GM12878 (cell line): Measurements from ENCODE around the gene TMEM198. TPM values are rescaled to one million over a fixed set of nuclear protein-coding genes. Genes with fewer than 3 reads are reported as not detected.

ENCODE experiments used
- ATAC-seq: fragments of 200-7000 bp; cut with Tn5 transposase; 3 replicates; pipeline ENCODE4 v1.9.1; 2020; ENCODE audit warnings: mild to moderate bottlenecking, moderate library complexity
- BruUV-seq: library from RNA; stranded (reverse); fragments of 400-500 nt; replicated peaks from 2 replicates; lab custom pipeline; 2021; lab: Mats Ljungman, UMichigan
- CTCF ChIA-PET: fragments of 300-600 bp; sonication (Branson Sonifier 250); formaldehyde crosslinking; extraction: SDS; loops from one replicate; lab custom pipeline; 2021; ENCODE audit warnings: inconsistent platforms; lab: Yijun Ruan, JAX
- POLR2A ChIA-PET: fragments of 350-600 bp; formaldehyde crosslinking; extraction: SDS; loops from one replicate; lab custom pipeline; 2021; ENCODE audit warnings: inconsistent platforms; lab: Charles Lee
- RAD21 ChIA-PET: fragments of 300-600 bp; sonication (Branson Sonifier 250); formaldehyde crosslinking; loops from one replicate; lab custom pipeline; 2023; ENCODE audit warnings: antibody characterized with exemption; ENCODE audit not compliant: unreplicated experiment; lab: Charles Lee
- SMC1A ChIA-PET: fragments of 300-600 bp; sonication (Branson Sonifier 250); formaldehyde crosslinking; loops from one replicate; lab custom pipeline; 2023; ENCODE audit not compliant: unreplicated experiment, uncharacterized antibody; lab: Charles Lee
- DNase-seq: peaks from one replicate; pipeline ENCODE4 v3.0.0-alpha.2; 2011; ENCODE audit warnings: low read depth, low spot score
- FAIRE-seq: peaks from 3 replicates; lab custom pipeline; 2011; peaks lifted over from hg19 to GRCh38; lab: Jason Lieb, UNC
- H2AFZ ChIP-seq: 2 replicates; pipeline ENCODE4 v1.6.0; 2011; ENCODE audit warnings: low read depth, low read length, control low read depth; ENCODE audit not compliant: control insufficient read depth
- H3K27ac ChIP-seq: 2 replicates; pipeline ENCODE4 v1.5.1; 2011; ENCODE audit warnings: control low read depth; ENCODE audit not compliant: control insufficient read depth, insufficient read depth
- H3K27me3 ChIP-seq, 2 experiments: replicated peaks in 1 of 2; 2 replicates each; pipeline versions ENCODE4 v1.6.0 to v1.6.1; 2011; ENCODE audit warnings: low read length in 1 of 2; ENCODE audit not compliant: control insufficient read depth in 2 of 2, insufficient read depth in 2 of 2
- H3K36me3 ChIP-seq, 2 experiments: 2 replicates each; pipeline ENCODE4 v1.5.1; 2011; ENCODE audit warnings: low read length in 1 of 2; ENCODE audit not compliant: control insufficient read depth in 2 of 2, insufficient read depth in 2 of 2
- H3K4me1 ChIP-seq: 2 replicates; pipeline ENCODE4 v1.6.1; 2011; ENCODE audit warnings: mild to moderate bottlenecking, low read length, moderate library complexity, mixed read lengths; ENCODE audit not compliant: control insufficient read depth, insufficient read depth
- H3K4me2 ChIP-seq: 2 replicates; pipeline ENCODE4 v1.6.0; 2011; ENCODE audit warnings: control low read depth; ENCODE audit not compliant: control insufficient read depth, insufficient read depth
- H3K4me3 ChIP-seq: fragments of 200-600 bp; sonication (generic); 2 replicates; pipeline ENCODE4 v1.5.1; 2016
- H3K79me2 ChIP-seq: 2 replicates; pipeline ENCODE4 v1.6.0; 2011; ENCODE audit warnings: low read length; ENCODE audit not compliant: control insufficient read depth, insufficient read depth
- H3K9ac ChIP-seq: 2 replicates; pipeline ENCODE4 v1.8.0; 2011; ENCODE audit warnings: low read length, control low read depth, mixed read lengths; ENCODE audit not compliant: control insufficient read depth, insufficient read depth
- H3K9me3 ChIP-seq: replicated peaks from 3 replicates; pipeline ENCODE4 v1.5.1; 2011; ENCODE audit warnings: mild to moderate bottlenecking, low read length; ENCODE audit not compliant: control insufficient read depth, insufficient read depth
- H4K20me1 ChIP-seq: 2 replicates; pipeline ENCODE4 v1.6.0; 2011; ENCODE audit not compliant: control insufficient read depth, insufficient read depth
- BCLAF1 ChIP-seq: fragments of 450-650 bp; IDR thresholded peaks from 2 replicates; pipeline ENCODE4 v1.6.1; 2017; ENCODE audit warnings: antibody characterized with exemption, mild to moderate bottlenecking, moderate library complexity
- CREB1 ChIP-seq: IDR thresholded peaks from 2 replicates; pipeline ENCODE4 v1.6.1; 2012; ENCODE audit warnings: low read depth, mild to moderate bottlenecking, inconsistent platforms
- ELK1 ChIP-seq: IDR thresholded peaks from 2 replicates; pipeline ENCODE4 v1.6.1; 2012; ENCODE audit warnings: low read depth, low read length, improper control_type of control experiment
- NRF1 ChIP-seq: conservative IDR thresholded peaks from 2 replicates; pipeline ENCODE4 v1.6.1; 2011; ENCODE audit warnings: mild to moderate bottlenecking, low read depth, low read length, improper control_type of control experiment
- RB1 ChIP-seq: fragments of 450-650 bp; formaldehyde crosslinking; IDR thresholded peaks from 2 replicates; pipeline ENCODE4 v1.6.1; 2017; ENCODE audit warnings: mild to moderate bottlenecking, borderline replicate concordance
- SKIL ChIP-seq: fragments of 450-650 bp; IDR thresholded peaks from 2 replicates; pipeline ENCODE4 v1.6.1; 2017; ENCODE audit warnings: mild to moderate bottlenecking, low read depth, inconsistent platforms; ENCODE audit not compliant: poor library complexity, severe bottlenecking
- SMC3 ChIP-seq: IDR thresholded peaks from 2 replicates; pipeline ENCODE4 v1.6.1; 2011; ENCODE audit warnings: low read length, improper control_type of control experiment, borderline replicate concordance
- TCF12 ChIP-seq: IDR thresholded peaks from 2 replicates; pipeline ENCODE4 v1.6.1; 2011; ENCODE audit warnings: low read depth, mild to moderate bottlenecking, low read length
- ZBTB11 ChIP-seq: fragments of 450-650 bp; formaldehyde crosslinking; IDR thresholded peaks from 2 replicates; pipeline ENCODE4 v1.5.0; 2022; ENCODE audit warnings: mild to moderate bottlenecking, missing genetic modification characterization
- WGBS: methylation state at CpG from one replicate; pipeline ENCODE4 v1.1.6; 2016; ENCODE audit warnings: low lambda C conversion rate; ENCODE audit not compliant: insufficient replicate concordance, insufficient coverage; ENCODE audit errors: missing lambda C conversion rate; 5-methylcytosine and 5-hydroxymethylcytosine counted together
- in situ Hi-C: fragments of 300-500 bp; cut with MboI; formaldehyde crosslinking; loops from 9 replicates; pipeline ENCODE4 v1.14.3; 2018; ENCODE audit warnings: mixed read lengths
- intact Hi-C: fragments of 100-400 bp; cut with micrococcal nuclease; formaldehyde crosslinking; loops from one replicate; pipeline ENCODE4 v1.14.2; 2022; ENCODE audit not compliant: unreplicated experiment
- polyA plus RNA-seq, 11 experiments: library from polyadenylated mRNA; depleted of rRNA in 4 of 11; unstranded in 6 of 11; stranded (reverse) in 5 of 11; fragments of >200 nt; fragmentation: Nextera tagmentation in 4 of 11; fragmentation: Illumina TruSeq in 1 of 11; extraction: Ambion mirVana in 4 of 11; extraction: Trizol in 1 of 11; gene quantifications; 1 replicate in 1 of 11; 2 replicates in 10 of 11; pipeline versions ENCODE4 v1.2.1 to v1.2.3, GENCODE V29; 2011 to 2016; ENCODE audit warnings: inconsistent platforms in 2 of 11, missing spikeins in 2 of 11, low read depth in 1 of 11
- total RNA-seq, 4 experiments: library from RNA; depleted of rRNA in 3 of 4; stranded (reverse); fragments of >200 nt in 3 of 4; fragmentation: Illumina TruSeq in 1 of 4; extraction: Trizol in 1 of 4; gene quantifications; 2 replicates each; pipeline versions ENCODE4 v1.2.1 to v1.2.3, GENCODE V29; 2013 to 2021

TMEM198 gene
- total and polyA plus RNA-seq, 10 of the 15 experiments (the other 5 are each of a cell fraction or from before 2014, with no cell fraction given): 0.16 to 1.2 (median 0.65) TPM; not detected in 2

- Histone ChIP-seq H4K20me1 (no peaks in the 10 kb centered on the region), H3K9ac (no peak overlapping the region), H3K27me3 (no peaks in the 10 kb centered on the region; a peak in 2 of 4 replicates), H3K4me2 (no peak overlapping the region), H3K4me3 (no peak overlapping the region), H3K79me2 (no peaks in the 10 kb centered on the region), H3K36me3 (no peaks in the 10 kb centered on the region), H3K9me3 (no peaks in the 10 kb centered on the region), H3K4me1 (no peaks in the 10 kb centered on the region), H3K27ac (no peak overlapping the region), H2AFZ (no peak overlapping the region)
- FAIRE-seq (no peak), DNase-seq (no peak), ATAC-seq (no peak)
- intact Hi-C loops: no loop called here
- in situ Hi-C loops: no loop called here
- TF ChIP-seq ELK1: no peak
- TF ChIP-seq BCLAF1: no peak
- no peak for TF ChIP-seq RB1
- TF ChIP-seq SMC3: no peak
- TF ChIP-seq ZBTB11 (CRISPR knock-in tag): no peak
- TF ChIP-seq CREB1: no peak
- TF ChIP-seq SKIL: no peak
- no peak for TF ChIP-seq NRF1
- no peak for TF ChIP-seq TCF12
- ChIA-PET SMC1A (no interaction called here), RAD21 (interaction anchor here (1.5 kb wide), 1 partner anchor 20 kb away, joined by 3 read pairs; no protein-coding TSS in a partner anchor), POLR2A (no interaction called here), CTCF (interaction anchor here (0.7 to 2.6 kb wide), 7 partner anchors 12 to 1563 kb away, joined by 3 to 22 read pairs (median 6); partner anchors contain the start of genes CHPF and TMEM198)
- no TSS peak for BruUV-seq
- 62% methylated on average over 24 of the region's 24 CpGs for WGBS
These were observed 17.6 kb downstream of the TMEM198 start for GRCh38 chr2:219561179-219562048.
